HG03045 (cell line): ENCODE data around the gene ADPRH.

Source experiments
- ATAC-seq: cut with Tn5 transposase; IDR thresholded peaks from one replicate; pipeline ENCODE4 v1.9.1; 2021; ENCODE audit warnings: mild to moderate bottlenecking, moderate library complexity; ENCODE audit not compliant: unreplicated experiment

Gene ADPRH

DNA sequence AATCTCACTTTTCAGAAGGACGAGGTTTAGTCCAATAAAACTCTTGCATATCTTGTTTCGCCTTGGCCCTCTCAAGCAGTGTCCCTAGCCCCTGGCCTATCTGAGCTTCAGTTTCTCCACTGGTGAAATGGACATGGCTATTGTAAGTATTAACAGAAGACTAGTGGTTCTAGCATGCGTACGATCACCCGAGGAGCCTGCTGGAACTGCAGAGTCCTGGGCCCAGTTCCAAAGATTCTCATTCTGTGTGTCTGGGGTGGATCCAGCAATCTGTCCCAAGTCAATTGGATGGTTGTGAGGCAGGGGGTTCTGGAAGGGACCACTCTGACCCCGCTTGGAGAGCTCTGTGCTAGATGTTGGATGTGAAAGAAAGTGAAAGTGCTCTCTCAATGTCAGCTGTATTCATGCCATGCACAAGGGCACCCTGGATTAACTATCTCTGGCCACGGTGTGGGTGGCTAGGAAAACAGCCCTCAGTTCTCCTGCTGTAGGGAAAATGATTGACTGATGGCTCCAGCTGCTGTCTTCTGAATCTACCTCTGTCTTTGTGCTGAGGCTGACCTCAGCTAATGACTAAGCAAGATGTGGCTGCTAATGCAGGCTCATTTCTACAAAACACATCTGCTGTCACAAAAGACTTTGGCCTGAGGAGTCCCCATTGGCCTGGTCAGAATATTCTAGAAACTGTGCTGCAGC lies 16.5 kb downstream of the ADPRH start:
- no peak for ATAC-seq

GRCh38 chr3:119596398-119596797 lies 17.1 kb downstream of the ADPRH start:
- ATAC-seq: no peak

DNA sequence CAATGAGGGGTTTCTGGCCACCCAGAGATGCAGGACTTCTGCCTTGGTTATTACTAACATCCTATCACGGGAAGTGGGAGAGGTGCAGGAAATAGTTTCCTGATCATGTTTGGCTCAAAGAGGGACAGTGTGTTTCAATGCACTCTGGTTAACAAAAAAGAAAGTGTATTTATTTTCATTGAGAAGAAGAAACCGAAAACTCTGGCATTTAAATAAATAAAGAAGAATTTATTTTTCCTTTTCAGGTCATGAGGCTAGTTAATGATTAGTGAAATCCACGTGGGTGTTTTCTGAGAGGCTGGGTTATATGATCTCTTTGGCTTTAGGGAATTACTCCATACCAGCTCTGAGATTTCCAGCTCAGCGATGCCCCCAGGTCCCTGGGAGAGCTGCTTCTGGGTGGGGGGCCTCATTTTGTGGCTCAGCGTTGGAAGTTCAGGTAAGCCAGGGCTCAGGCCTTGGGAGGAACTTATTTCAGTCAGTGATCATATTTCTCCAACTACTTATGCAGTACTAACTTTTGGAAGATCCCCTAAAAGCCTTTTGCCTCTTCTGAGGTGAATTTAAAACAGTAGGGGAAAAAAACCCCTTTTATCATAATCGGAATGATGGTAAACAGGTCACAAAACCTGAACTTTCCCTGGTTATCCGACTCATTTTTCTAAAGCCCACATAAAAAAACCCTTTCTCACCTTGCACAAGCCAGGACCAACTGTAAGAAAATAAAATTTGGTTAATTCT lies 18.4 kb downstream of the ADPRH start, which contains the start of gene PLA1A:
PLA1A (plus strand) TSS at position 338 of the 741 bp plus-strand sequence; CDS start at position 367, 29 bp downstream.
- ATAC-seq: no peak

- peak; percentile 53 for ATAC-seq
These were observed 19.3 kb downstream of the ADPRH start for GRCh38 chr3:119598410-119599098.

GRCh38 chr3:119599558-119600174 lies 20.4 kb downstream of the ADPRH start:
- no peak for ATAC-seq

- ATAC-seq: peak; percentile 52
These were observed 21.4 kb downstream of the ADPRH start for GRCh38 chr3:119600732-119601131.

DNA sequence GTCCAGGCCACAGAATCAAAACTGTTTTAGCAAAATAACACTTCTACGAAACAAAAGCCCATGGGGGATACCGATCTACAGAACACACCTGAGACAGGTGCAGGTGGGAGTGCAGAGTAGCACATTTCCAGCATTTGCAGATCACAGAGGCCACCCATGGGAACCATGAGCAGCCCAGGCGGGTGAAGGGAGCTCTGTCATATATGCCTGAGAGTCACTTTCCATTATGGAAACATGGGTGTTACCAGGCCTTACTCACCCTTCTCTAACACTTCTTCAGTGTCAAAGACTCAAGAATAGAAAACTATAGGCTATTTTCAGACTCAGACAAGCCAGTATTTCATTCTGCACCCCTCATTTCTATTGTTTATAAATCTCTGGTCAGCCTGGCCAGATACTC lies 21.9 kb downstream of the ADPRH start:
- ATAC-seq: no peak

- no peak for ATAC-seq
These were observed 23.4 kb downstream of the ADPRH start for GRCh38 chr3:119602676-119603075.

GRCh38 chr3:119604878-119605277 lies 25.6 kb downstream of the ADPRH start:
- no peak for ATAC-seq

- ATAC-seq: no peak
These were observed 29.2 kb downstream of the ADPRH start for GRCh38 chr3:119608405-119609000.

DNA sequence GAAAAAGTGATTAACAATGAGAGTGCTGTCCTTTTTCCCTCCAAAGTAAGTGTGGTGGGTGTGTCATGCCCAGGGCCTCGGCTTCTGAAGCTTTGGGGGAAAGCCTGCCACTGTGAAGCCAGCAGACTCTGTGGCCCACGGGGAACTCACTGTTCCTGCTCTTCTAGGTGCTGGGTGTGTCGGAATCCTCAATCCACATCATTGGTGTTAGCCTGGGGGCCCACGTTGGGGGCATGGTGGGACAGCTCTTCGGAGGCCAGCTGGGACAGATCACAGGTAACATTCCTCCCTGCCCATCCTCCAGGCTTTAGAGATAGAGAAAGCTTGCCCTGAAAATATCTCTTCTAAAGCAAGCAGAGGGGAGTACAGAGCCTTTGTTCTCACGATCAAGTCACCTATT lies 30.0 kb downstream of the ADPRH start:
- no peak for ATAC-seq

- no peak for ATAC-seq
These were observed 32.4 kb downstream of the ADPRH start for GRCh38 chr3:119611664-119612063.

DNA sequence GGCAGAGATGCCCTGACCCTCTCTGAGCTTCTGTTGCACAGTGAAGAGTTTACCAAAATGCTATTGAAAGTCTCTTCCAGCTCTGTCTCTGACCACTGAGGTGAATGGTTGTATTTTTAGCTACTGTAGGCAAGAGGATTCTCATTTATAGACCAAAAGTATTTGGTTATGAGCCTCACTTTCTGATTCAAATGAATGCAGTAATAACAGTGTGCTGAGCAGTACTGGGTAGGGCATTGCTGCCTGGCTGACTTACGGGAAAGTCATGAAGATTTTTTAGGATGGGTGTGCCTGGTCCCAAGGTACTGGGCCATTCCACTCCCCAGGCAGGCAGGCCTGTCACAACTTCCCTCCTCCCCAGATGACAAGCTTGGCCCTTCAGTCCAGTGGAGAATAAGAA lies 33.9 kb downstream of the ADPRH start:
- peak; percentile 63 for ATAC-seq

DNA sequence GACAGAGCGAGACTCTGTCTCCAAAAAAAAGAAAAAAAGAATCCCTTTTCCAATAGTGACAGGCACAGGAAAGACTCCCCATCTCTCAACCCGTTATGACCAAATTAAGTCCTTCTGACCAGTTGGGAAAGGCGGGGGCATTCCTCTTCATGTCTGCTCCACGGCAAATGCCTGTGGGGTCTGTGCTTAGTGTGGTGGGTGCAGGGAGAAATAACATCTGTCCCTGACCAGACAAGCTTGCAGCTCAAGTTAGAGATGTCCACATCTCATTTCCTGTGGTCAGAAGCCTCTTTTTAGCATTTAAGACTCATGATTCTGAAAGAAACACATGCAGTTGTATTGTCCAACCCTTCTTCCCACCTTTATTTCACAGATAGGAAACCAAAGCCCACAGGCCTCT lies 34.6 kb downstream of the ADPRH start:
- no peak for ATAC-seq

- no peak for ATAC-seq
These were observed 36.8 kb downstream of the ADPRH start for GRCh38 chr3:119616056-119616455.

DNA sequence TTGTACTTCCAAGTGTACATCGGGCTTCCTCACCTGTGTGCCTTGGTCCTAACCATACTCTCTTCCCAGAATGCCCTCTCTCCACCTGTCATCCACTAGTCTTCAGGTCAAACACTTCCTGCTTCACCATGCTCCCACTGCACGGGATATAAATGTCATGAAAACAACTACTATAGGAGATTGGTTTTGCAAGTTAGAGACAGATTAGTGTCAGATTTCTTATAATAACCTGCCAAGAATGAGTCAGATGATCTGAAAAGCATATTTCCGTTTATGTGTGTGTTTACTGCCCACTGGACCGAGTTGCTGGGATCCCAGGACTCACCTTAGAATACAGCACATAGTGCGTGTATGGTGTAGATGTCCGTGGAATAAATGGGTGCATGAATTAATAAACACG lies 39.8 kb downstream of the ADPRH start:
- ATAC-seq: no peak

- ATAC-seq: no peak
These were observed 41.6 kb downstream of the ADPRH start for GRCh38 chr3:119620899-119621298.

- no peak for ATAC-seq
These were observed 44.9 kb downstream of the ADPRH start for GRCh38 chr3:119624002-119624720.

- ATAC-seq: no peak
These were observed 46.3 kb downstream of the ADPRH start for GRCh38 chr3:119625451-119626153.

- ATAC-seq: no peak
These were observed 46.9 kb downstream of the ADPRH start for GRCh38 chr3:119626196-119626595.
